ENCODE results near the gene RAB37. TPM values are rescaled to one million over a fixed set of nuclear protein-coding genes. Genes with fewer than 3 reads are reported as not detected.

Gene RAB37
- total and polyA plus RNA-seq, 2 of the 8 experiments (the other 6 are each of a cell fraction or from before 2014, with no cell fraction given): 5.5 to 6.1 TPM

GRCh38 chr17:74755533-74755932, 18.5 kb downstream of the RAB37 start:
- no peak overlapping the region for H4K5ac ChIP-seq (ENCODE audit: insufficient read length, low read depth, low read length)
- no peak overlapping the region for H3K4me2 ChIP-seq (ENCODE audit: insufficient read depth in 1 of 2, low read depth in 2 of 2, low read length in 2 of 2)
- no peaks in the 10 kb centered on the region for H3K9me3 ChIP-seq (ENCODE audit: insufficient read depth in 2 of 2, low read depth in 1 of 2, low read length in 1 of 2)
- ChIA-PET POLR2A (ENCODE audit: partially characterized antibody) (no interaction called here), CTCF (ENCODE audit: partially characterized antibody) (interaction anchor here (0.6 to 15.7 kb wide), 7 partner anchors 10 to 88 kb away, joined by 3 to 231 read pairs (median 5); partner anchors contain the start of genes NAT9 and RAB37)
- H4K20me1 ChIP-seq (replicated peaks in 1 of 2; ENCODE audit: control insufficient read depth in 1 of 2, insufficient read depth in 2 of 2, low read length in 2 of 2): peaks cover 11 to 29% of the 10 kb centered on the region in 2 experiments
- no peak overlapping the region for H3K23ac ChIP-seq (ENCODE audit: insufficient read length)
- no peak overlapping the region for H2BK120ac ChIP-seq (replicated peaks; ENCODE audit: low read depth, low read length)
- peaks cover 5 to 50% (median 34%) of the 10 kb centered on the region in 4 experiments for H3K4me1 ChIP-seq (replicated peaks in 1 of 4; ENCODE audit: control insufficient read depth in 3 of 4, insufficient read depth in 4 of 4, low read length in 3 of 4)
- H4K91ac ChIP-seq (replicated peaks; ENCODE audit: insufficient read length, low read length): no peak overlapping the region
- H3K14ac ChIP-seq (ENCODE audit: insufficient read length): no peak overlapping the region
- H3K23me2 ChIP-seq (ENCODE audit: low read depth, low read length): no peaks in the 10 kb centered on the region
- no peak overlapping the region for H3K4me3 ChIP-seq (ENCODE audit: extremely low read depth in 1 of 4, insufficient read depth in 2 of 4, low read depth in 3 of 4, low read length in 4 of 4)
- TF ChIP-seq HDAC2 (IDR thresholded peaks at IDR 0.05; ENCODE audit: borderline replicate concordance in 1 of 2, low read depth in 2 of 2, low read length in 2 of 2) (no peak), RFX5 (IDR thresholded peaks at IDR 0.05; ENCODE audit: borderline replicate concordance, low read depth, low read length) (no peak), FOSL1 (IDR thresholded peaks at IDR 0.05; ENCODE audit: insufficient read depth, low read depth, low read length) (no peak), SUZ12 (IDR thresholded peaks at IDR 0.05; ENCODE audit: low read length) (no peak), CREB1 (IDR thresholded peaks at IDR 0.05) (no peak), SIN3A (conservative IDR thresholded peaks at IDR 0.05 in 1 of 2, IDR thresholded peaks at IDR 0.05 in 1 of 2; ENCODE audit: low read depth in 1 of 2, low read length in 2 of 2) (no peak)
- H3K36me3 ChIP-seq (ENCODE audit: control insufficient read depth in 2 of 4, insufficient read depth in 4 of 4, low read length in 3 of 4): peaks cover 0 to 5% (median 0%) of the 10 kb centered on the region in 4 experiments; a peak in 1 of 8 replicates
- FAIRE-seq (no peak), DNase-seq (ENCODE audit: low read depth in 1 of 2, low spot score in 2 of 2) (no peak)
- H2BK15ac ChIP-seq (ENCODE audit: low read length): no peak overlapping the region
- no peak overlapping the region for H2AFZ ChIP-seq (ENCODE audit: low read length)
- H2BK20ac ChIP-seq (ENCODE audit: low read length): no peak overlapping the region
- H3K79me2 ChIP-seq (ENCODE audit: control insufficient read depth in 1 of 2, insufficient read depth in 2 of 2, low read length in 2 of 2): peaks cover 7 to 82% of the 10 kb centered on the region in 2 experiments; a peak in 3 of 4 replicates
- no peaks in the 10 kb centered on the region for H3K27me3 ChIP-seq (replicated peaks in 1 of 4; ENCODE audit: control insufficient read depth in 3 of 4, extremely low read depth in 1 of 4, insufficient read depth in 3 of 4, low read length in 3 of 4)
- H2AK5ac ChIP-seq (ENCODE audit: low read depth, low read length): no peak overlapping the region
- H2BK5ac ChIP-seq (ENCODE audit: low read depth, low read length): no peak overlapping the region
- H3K27ac ChIP-seq (ENCODE audit: low read depth, low read length): no peak overlapping the region
- H3K18ac ChIP-seq (ENCODE audit: extremely low read depth, low read length): no peak overlapping the region
- H3K79me1 ChIP-seq (ENCODE audit: low read depth, low read length): peaks cover 25% of the 10 kb centered on the region
- no peak overlapping the region; the same call in 1 of the 2 replicates for H4K8ac ChIP-seq (ENCODE audit: extremely low read depth, insufficient read depth, low read length)
- no peak overlapping the region for H3K56ac ChIP-seq (replicated peaks; ENCODE audit: insufficient read length, low read depth, low read length)
- H2BK12ac ChIP-seq (ENCODE audit: low read depth, low read length): no peak overlapping the region
- WGBS, 2 experiments (ENCODE audit: extremely low coverage in 1 of 2, insufficient coverage in 1 of 2, insufficient read length in 1 of 2, insufficient replicate concordance in 2 of 2, low coverage in 1 of 2, low lambda C conversion rate in 2 of 2, missing lambda C conversion rate in 1 of 2): 98% methylated on average over 8 of the region's 8 CpGs; no CpG with 5 or more reads in 1 of the 2 experiments
- no peak overlapping the region for H3K9ac ChIP-seq (replicated peaks in 1 of 4; ENCODE audit: extremely low read depth in 1 of 4, low read depth in 3 of 4, low read length in 3 of 4)
- no peak overlapping the region for H3K4ac ChIP-seq (replicated peaks; ENCODE audit: insufficient read length, low read depth, low read length)

Measured in H1 (cell line).